CD14-positive monocyte (primary cell): ENCODE measurements around the gene TFEC. TPM values are rescaled to one million over a fixed set of nuclear protein-coding genes. Genes with fewer than 3 reads are reported as not detected.

Experiments
- DNase-seq, 3 donors: peaks; one replicate each; pipeline ENCODE4 v3.0.0-alpha.2; 2011 to 2022
- H2AFZ ChIP-seq: 2 replicates; pipeline ENCODE4 v1.6.0; 2012; ENCODE audit warnings: mild to moderate bottlenecking, low read depth, low read length, inconsistent platforms; ENCODE audit not compliant: insufficient read depth, poor library complexity, severe bottlenecking
- H3K27ac ChIP-seq, 2 donors: 1 replicate in 1 of 2; 2 replicates in 1 of 2; pipeline ENCODE4 v1.5.1; 2012 to 2013; ENCODE audit warnings: low read length in 2 of 2, control low read depth in 1 of 2, inconsistent platforms in 1 of 2, low read depth in 1 of 2, mild to moderate bottlenecking in 1 of 2
- H3K27me3 ChIP-seq, 2 donors: one replicate each; pipeline versions ENCODE4 v1.6.0 to v1.6.1; 2011 to 2013; ENCODE audit warnings: low read length in 2 of 2; ENCODE audit not compliant: control insufficient read depth in 2 of 2, insufficient read depth in 2 of 2
- H3K36me3 ChIP-seq, 2 donors: replicated peaks in 1 of 2; 1 replicate in 1 of 2; 2 replicates in 1 of 2; pipeline versions ENCODE4 v1.5.1 to v1.6.1; 2012 to 2013; ENCODE audit warnings: low read length in 2 of 2, control low read depth in 1 of 2, inconsistent platforms in 1 of 2, mild to moderate bottlenecking in 1 of 2; ENCODE audit not compliant: insufficient read depth in 2 of 2, control insufficient read depth in 1 of 2
- H3K4me1 ChIP-seq, 2 donors: 1 replicate in 1 of 2; 2 replicates in 1 of 2; pipeline versions ENCODE4 v1.5.1 to v1.6.1; 2012 to 2013; ENCODE audit warnings: low read length in 2 of 2, control low read depth in 1 of 2, inconsistent platforms in 1 of 2, mild to moderate bottlenecking in 1 of 2, moderate library complexity in 1 of 2; ENCODE audit not compliant: insufficient read depth in 2 of 2, control insufficient read depth in 1 of 2
- H3K4me2 ChIP-seq: replicated peaks from 2 replicates; pipeline ENCODE3; 2012; ENCODE audit warnings: low read length, moderate library complexity, mild to moderate bottlenecking; ENCODE audit not compliant: poor library complexity, severe bottlenecking; ENCODE audit errors: extremely low read depth
- H3K4me3 ChIP-seq, 3 experiments: fragments of 200-600 bp in 1 of 3; sonication (generic) in 1 of 3; replicated peaks in 1 of 3; 1 replicate in 2 of 3; 2 replicates in 1 of 3; pipeline ENCODE4 v1.5.1; 2011 to 2013; ENCODE audit warnings: low read length in 3 of 3, mild to moderate bottlenecking in 3 of 3, control low read depth in 2 of 3, low read depth in 2 of 3, inconsistent platforms in 1 of 3, moderate library complexity in 1 of 3
- H3K79me2 ChIP-seq: 2 replicates; pipeline ENCODE4 v1.6.0; 2012; ENCODE audit warnings: mild to moderate bottlenecking, control low read depth, inconsistent platforms, low read length, moderate library complexity; ENCODE audit not compliant: insufficient read depth
- H3K9ac ChIP-seq: 2 replicates; pipeline ENCODE4 v1.6.0; 2017; ENCODE audit warnings: low read length, mild to moderate bottlenecking; ENCODE audit not compliant: insufficient read depth, poor library complexity, severe bottlenecking
- H3K9me3 ChIP-seq, 2 donors: replicated peaks in 1 of 2; 1 replicate in 1 of 2; 2 replicates in 1 of 2; pipeline versions ENCODE4 v1.5.1 to v1.6.1; 2012 to 2013; ENCODE audit warnings: low read length in 2 of 2, control low read depth in 1 of 2; ENCODE audit not compliant: control insufficient read depth in 1 of 2, insufficient read depth in 1 of 2
- H4K20me1 ChIP-seq: 2 replicates; pipeline ENCODE4 v1.6.0; 2012; ENCODE audit warnings: mild to moderate bottlenecking, low read length, control low read depth, moderate library complexity; ENCODE audit not compliant: insufficient read depth
- H3K27ac Mint-ChIP-seq, 7 donors: one replicate each; pipeline ENCODE4 v1.8.0; 2020; ENCODE audit warnings: mild to moderate bottlenecking in 7 of 7, mixed read lengths in 7 of 7, moderate library complexity in 6 of 7, inconsistent platforms in 2 of 7
- H3K27me3 Mint-ChIP-seq, 3 donors: one replicate each; pipeline ENCODE4 v1.8.0; 2021 to 2022; ENCODE audit warnings: low read depth in 3 of 3, mild to moderate bottlenecking in 3 of 3, mixed read lengths in 3 of 3, moderate library complexity in 3 of 3, inconsistent platforms in 1 of 3
- H3K36me3 Mint-ChIP-seq, 2 donors: one replicate each; pipeline ENCODE4 v1.8.0; 2020; ENCODE audit warnings: mixed read lengths in 2 of 2, inconsistent platforms in 1 of 2, mild to moderate bottlenecking in 1 of 2
- H3K4me1 Mint-ChIP-seq: one replicate; pipeline ENCODE4 v1.8.0; 2020; ENCODE audit warnings: mild to moderate bottlenecking, mixed read lengths
- H3K4me3 Mint-ChIP-seq, 2 donors: one replicate each; pipeline ENCODE4 v1.8.0; 2020; ENCODE audit warnings: mild to moderate bottlenecking in 2 of 2, mixed read lengths in 2 of 2, moderate library complexity in 1 of 2
- H3K9me3 Mint-ChIP-seq, 7 donors: one replicate each; pipeline ENCODE4 v1.8.0; 2020 to 2022; ENCODE audit warnings: mixed read lengths in 7 of 7, mild to moderate bottlenecking in 6 of 7, moderate library complexity in 6 of 7, inconsistent platforms in 2 of 7
- WGBS: methylation state at CpG from one replicate; pipeline ENCODE4 v1.1.5; 2013; ENCODE audit warnings: missing lambda C conversion rate; ENCODE audit not compliant: insufficient coverage; 5-methylcytosine and 5-hydroxymethylcytosine counted together
- intact Hi-C, 2 donors: fragments of 100-400 bp; cut with micrococcal nuclease; formaldehyde crosslinking; loops; one replicate each; pipeline versions ENCODE4 v1.15.0 to v1.15.1; 2023
- polyA plus RNA-seq, 3 donors: library from polyadenylated mRNA; depleted of rRNA in 1 of 3; unstranded in 2 of 3; stranded (reverse) in 1 of 3; fragments of 300-500 nt in 2 of 3; fragments of >200 nt in 1 of 3; fragmentation: Illumina TruSeq in 2 of 3; gene quantifications; 1 replicate in 2 of 3; 2 replicates in 1 of 3; pipeline ENCODE4 v1.2.3, GENCODE V29; 2012 to 2021
- TF ChIP-seq, protein P1 (sequence below): fragments of 200-600 bp; IDR thresholded peaks from one replicate; pipeline ENCODE4 v1.8.0; 2022; ENCODE audit warnings: antibody characterized with exemption, mild to moderate bottlenecking

TFEC gene
- polyA plus RNA-seq, 3 donors: 13.3 to 55.9 (median 17.4) TPM

DNA sequence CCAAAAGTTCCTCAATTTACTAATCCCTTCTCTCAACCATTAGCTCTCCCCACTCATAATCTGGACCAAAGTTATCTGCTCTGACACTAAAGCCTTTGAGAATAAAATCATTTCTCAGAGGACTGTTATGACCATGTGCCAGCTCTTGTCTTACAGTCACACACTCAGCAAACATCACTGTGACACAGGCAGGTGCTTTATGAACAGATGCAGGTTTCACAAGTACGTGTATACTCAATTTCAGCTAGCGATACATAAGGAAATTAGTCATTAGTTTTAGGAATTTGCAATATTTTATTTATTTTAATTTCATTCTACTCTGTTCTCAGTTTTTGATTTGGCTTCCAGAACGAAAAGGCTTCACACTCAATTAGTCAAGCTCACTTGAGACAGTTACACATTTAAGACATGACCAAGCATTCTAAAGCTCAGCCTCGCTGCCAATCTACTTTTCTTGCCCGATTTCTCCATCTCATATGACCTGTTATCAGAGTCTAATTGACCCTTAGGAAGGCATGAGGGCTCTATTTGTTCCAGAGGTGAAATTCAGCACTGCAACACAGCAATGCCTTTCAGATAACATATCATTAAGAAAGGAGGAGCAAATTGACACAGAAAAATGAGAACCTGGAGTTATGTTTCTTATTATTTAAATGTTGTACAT lies 76.8 kb downstream of the TFEC start:
- WGBS: 92% methylated on average over 2 of the region's 5 CpGs

GRCh38 chr7:115952832-115953231 lies 77.7 kb downstream of the TFEC start:
- peaks cover 16% of the 10 kb centered on the region for H4K20me1 ChIP-seq
- H3K79me2 ChIP-seq: peaks cover 41% of the 10 kb centered on the region
- no peaks in the 10 kb centered on the region for H3K27me3 ChIP-seq
- H3K4me3 Mint-ChIP-seq: no peak overlapping the region
- no peak overlapping the region for H3K4me3 ChIP-seq
- H3K27me3 Mint-ChIP-seq: no peaks in the 10 kb centered on the region
- H2AFZ ChIP-seq: no peak overlapping the region
- peaks cover 0 to 3% (median 0%) of the 10 kb centered on the region in 7 donors for H3K9me3 Mint-ChIP-seq
- 86% methylated on average over 1 of the region's 4 CpGs for WGBS
- no peaks in the 10 kb centered on the region for H3K4me1 ChIP-seq
- no peak overlapping the region for H3K27ac ChIP-seq
- no peak overlapping the region for H3K4me2 ChIP-seq
- TF ChIP-seq, protein P1, sequence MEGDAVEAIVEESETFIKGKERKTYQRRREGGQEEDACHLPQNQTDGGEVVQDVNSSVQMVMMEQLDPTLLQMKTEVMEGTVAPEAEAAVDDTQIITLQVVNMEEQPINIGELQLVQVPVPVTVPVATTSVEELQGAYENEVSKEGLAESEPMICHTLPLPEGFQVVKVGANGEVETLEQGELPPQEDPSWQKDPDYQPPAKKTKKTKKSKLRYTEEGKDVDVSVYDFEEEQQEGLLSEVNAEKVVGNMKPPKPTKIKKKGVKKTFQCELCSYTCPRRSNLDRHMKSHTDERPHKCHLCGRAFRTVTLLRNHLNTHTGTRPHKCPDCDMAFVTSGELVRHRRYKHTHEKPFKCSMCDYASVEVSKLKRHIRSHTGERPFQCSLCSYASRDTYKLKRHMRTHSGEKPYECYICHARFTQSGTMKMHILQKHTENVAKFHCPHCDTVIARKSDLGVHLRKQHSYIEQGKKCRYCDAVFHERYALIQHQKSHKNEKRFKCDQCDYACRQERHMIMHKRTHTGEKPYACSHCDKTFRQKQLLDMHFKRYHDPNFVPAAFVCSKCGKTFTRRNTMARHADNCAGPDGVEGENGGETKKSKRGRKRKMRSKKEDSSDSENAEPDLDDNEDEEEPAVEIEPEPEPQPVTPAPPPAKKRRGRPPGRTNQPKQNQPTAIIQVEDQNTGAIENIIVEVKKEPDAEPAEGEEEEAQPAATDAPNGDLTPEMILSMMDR: no peak
- no peak for DNase-seq
- H3K4me1 Mint-ChIP-seq: no peaks in the 10 kb centered on the region
- H3K9me3 ChIP-seq: no peaks in the 10 kb centered on the region
- H3K9ac ChIP-seq: no peak overlapping the region
- H3K27ac Mint-ChIP-seq: peak overlapping the region in 4 of 7 donors; percentile 36 to 62 (median 39)
- peaks cover 42 to 43% of the 10 kb centered on the region in 2 donors for H3K36me3 Mint-ChIP-seq
- peaks cover 55 to 75% of the 10 kb centered on the region in 2 donors for H3K36me3 ChIP-seq
- intact Hi-C loops: no loop called here

More for the DNA sequence above, 76.8 kb downstream of the TFEC start:
- no peak for DNase-seq
- Histone ChIP-seq H3K4me1 (no peaks in the 10 kb centered on the region), H3K9me3 (no peaks in the 10 kb centered on the region), H3K79me2 (peaks cover 50% of the 10 kb centered on the region), H3K36me3 (peaks cover 60 to 84% of the 10 kb centered on the region in 2 donors), H3K9ac (no peak overlapping the region), H4K20me1 (peaks cover 23% of the 10 kb centered on the region), H3K4me3 (no peak overlapping the region), H3K4me2 (no peak overlapping the region), H2AFZ (no peak overlapping the region), H3K27me3 (no peaks in the 10 kb centered on the region), H3K27ac (no peak overlapping the region)
- Mint-ChIP-seq H3K27me3 (no peaks in the 10 kb centered on the region), H3K4me3 (no peak overlapping the region), H3K4me1 (no peaks in the 10 kb centered on the region), H3K36me3 (peaks cover 41 to 45% of the 10 kb centered on the region in 2 donors), H3K27ac (no peak overlapping the region), H3K9me3 (peaks cover 0 to 3% (median 0%) of the 10 kb centered on the region in 7 donors)
- intact Hi-C loops: no loop called here
- TF ChIP-seq, protein P1: no peak
